ENCODE results near the gene CCNK.

Gene CCNK

DNA sequence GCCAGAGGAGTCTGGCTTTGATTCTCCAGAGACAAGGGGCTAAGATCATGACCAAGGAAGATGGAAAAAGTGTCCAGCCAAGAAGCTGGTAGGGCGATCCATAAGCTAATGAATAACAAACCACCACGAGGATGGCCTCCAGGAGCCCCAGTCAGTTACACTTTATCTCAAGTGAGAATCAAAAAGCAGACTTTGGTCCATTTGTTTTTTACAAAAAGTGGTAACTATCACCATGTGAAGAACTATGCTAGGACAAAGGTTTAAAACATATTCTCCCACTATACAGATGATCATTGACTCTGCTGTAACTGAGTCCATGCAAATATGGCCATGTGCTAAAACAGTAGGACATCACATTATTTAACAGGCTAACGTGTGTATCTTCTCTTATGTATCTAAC, 14.5 kb upstream of the CCNK start:
- no peak for DNase-seq (ENCODE audit: low read depth, low spot score)

DNA sequence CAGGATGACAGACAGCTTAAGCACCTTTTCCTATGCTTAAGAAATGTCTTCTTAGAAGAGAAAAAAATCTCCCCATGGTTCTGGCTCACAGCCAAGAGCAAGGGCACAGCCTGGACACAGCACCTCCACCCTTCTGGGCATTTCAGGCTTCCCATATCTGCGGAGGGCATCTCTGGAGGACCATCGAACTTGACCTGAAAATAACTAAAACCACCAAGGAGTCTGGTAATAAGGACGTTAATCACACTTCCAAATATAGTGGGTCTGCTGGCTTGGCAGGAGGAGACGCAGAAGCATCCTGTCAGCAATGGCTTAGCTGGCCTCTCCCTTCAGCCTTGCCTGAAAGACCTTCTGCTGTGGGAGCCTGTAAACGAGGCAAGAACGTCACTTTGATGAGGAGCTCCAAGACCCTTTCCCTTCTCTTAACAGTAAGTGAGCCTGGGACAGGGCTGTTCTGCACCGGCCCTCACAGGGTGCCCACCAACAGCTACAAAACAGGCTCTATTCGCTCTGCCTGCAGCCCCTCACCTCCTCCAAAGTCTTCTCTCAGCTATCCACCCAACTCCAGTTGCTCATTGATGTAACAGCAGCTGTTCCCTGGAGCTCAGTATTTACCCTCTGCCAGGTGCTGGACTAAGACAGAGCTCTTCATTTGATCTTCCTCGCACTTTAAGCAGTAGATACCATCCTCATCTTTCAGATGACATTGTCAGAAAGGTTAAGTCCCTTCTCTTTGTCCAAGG, 13.7 kb upstream of the CCNK start:
- no peak for DNase-seq (ENCODE audit: low read depth, low spot score)

DNA sequence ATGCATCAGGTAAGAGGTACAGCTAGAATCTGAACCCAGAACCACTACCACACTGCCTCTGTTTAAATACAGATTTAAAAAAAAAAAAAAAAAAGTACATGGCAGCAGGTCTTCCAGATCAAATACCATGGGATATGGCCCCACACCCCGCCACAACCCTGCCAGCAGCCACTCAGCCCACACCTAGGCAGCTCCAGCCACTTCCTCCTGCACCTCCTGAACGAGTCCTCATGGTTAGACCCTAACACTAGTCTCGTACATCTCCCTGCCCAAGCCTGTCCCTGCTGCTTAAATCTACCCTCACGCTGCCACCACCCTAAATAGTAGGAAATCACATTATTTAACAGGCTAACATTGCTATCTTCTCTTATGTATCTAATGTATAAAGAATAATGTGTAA, 13.1 kb upstream of the CCNK start:
- no peak for DNase-seq (ENCODE audit: low read depth, low spot score)

DNA sequence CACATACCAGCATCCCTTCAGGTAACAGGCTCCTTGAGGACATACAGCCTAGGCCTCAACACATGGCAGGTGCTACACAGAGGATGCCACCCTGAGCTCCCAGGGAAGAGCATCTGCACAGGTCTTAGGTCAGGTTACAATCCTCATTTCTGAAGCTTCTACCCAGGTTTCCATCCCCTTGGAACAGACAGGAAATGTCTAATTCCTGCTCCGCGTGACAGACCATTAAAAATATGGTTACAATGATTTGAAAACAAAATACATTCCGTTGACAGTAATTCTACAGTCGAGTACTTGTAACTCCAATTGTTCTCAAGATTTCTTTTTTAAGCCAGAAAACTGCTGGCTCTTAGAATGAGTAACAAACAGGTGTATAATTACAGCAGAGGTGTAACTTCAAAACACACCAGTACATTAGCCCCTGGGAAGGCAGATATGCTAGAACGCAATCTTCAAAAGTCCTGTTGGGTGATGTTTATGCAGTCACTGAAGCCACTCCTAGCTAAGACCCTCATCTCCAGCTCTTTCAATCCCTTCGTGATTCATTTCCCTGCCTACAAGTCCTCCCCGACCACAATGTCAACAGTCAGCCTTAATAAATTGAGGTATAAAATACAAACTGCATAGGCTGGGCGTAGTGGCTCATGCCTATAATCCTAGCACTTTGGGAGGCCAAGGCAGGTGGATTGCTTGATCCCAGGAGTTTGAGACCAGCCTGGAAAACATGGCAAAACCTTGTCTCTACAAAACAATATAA, 12.2 kb upstream of the CCNK start:
- DNase-seq (ENCODE audit: low read depth, low spot score) = no peak

DNA sequence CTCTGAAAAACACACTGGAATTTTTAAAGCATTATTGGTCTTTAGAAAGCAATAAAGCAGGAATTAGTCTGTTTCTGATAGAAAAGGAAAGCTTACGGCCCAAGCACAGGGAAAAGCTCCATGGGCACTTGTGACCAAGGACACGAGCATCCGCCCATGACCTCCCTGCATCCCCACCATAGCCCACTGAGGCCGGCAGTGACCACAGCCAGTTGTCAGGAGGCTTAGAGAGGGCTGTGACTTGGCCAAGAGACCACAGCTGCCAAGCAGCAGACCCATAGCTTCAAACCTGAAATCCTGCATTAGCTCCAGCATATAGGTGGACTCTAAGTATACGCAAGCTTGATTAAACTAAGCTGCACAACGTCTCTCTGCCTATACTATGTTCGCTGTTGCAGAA, 9.5 kb upstream of the CCNK start:
- no peak for DNase-seq (ENCODE audit: low read depth, low spot score)

DNA sequence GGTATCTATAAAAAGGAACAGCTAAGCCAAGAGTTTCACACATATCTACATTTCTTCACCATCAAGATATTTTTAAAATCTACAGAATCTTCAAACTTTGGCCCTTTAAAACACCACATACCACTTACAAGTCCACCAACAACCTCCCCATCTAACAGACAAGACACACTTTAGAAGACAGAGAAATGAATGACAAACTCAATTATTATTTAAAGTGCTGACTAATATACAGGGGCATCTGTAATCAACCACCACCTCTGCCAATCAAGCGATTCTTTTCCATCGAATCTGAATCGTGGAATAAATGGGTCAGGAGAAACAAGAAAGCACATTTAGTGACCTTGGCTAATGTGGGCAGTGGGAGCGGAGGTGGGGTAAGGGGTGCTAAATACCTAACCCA, 8.3 kb upstream of the CCNK start:
- no peak for DNase-seq (ENCODE audit: low read depth, low spot score)

DNA sequence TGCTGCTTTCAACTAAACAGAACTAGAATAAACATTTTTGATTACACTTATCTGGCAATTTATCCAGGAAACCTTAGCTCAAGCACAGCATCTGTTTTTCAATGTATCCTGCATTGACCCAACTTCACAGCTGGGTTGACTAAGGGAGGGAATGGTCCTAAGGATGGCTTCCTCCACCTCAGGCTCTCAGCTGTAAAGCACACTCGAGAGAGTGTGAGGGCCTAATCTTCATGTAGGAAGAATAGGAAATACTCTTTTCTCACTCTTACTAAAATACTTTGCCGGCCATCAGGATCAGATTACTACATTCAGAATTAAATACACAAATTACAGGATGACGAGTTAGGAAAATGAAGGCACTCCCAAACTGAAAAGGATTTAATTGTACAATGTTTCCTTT, 7.8 kb upstream of the CCNK start:
- no peak for DNase-seq (ENCODE audit: low read depth, low spot score)

DNA sequence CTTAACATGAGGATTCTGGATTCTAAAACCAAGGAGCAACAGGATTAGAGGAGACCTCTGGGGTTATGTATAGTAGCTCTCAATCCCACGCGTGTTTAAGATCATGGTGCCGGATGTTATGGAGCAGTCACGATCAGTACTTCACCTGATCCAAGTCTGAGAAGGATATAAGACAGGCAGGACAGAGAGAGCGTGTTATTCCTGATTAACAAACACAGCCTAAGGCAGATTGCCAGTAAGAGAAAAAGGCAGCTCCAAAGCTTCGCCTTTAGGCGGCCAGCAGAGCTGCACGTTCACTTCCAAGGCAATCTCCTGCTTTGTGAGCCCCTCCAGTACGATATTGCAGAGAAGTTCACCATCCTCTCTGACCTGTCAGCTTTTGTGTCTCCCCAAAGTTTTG, 6.0 kb upstream of the CCNK start:
- DNase-seq (ENCODE audit: low read depth, low spot score) = no peak

DNA sequence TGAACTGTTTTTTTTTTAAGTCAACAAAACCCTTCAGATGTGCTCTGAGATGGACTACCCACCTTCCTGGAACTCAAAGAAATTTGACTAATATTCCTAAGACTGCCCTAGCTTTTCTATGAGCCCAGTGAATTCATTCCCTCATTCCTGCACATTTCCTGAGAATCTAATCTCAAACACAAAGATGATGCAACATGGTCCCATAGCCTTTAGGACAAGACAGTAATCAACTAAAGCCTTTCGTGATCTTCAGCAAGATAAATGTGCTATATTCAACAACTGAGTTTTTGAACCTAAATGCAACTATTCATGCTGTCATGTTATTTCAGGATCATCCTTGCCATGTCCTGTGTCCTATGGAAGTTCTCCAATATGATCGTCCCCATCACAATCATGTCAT, 5.5 kb upstream of the CCNK start:
- no peak for DNase-seq (ENCODE audit: low read depth, low spot score)

DNA sequence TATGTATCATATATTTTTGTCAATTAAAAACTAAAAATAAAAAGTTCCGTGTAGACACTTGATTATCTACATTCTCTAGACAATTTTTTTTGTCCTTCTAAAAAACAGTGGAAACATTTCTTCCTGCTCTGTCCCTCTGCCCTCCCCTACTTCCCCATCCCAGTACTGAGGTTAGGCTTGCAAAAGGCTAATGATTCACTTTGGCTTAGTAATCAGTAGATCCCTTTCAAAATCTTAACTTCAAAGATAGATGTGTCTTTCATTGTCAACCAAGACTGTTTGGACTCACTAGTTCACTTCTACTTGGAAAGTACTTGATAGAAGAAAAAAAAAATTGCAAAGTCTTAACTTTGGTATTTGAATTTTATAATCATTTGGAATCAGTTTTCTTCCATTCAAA, 4.3 kb upstream of the CCNK start:
- DNase-seq (ENCODE audit: low read depth, low spot score) = no peak

DNA sequence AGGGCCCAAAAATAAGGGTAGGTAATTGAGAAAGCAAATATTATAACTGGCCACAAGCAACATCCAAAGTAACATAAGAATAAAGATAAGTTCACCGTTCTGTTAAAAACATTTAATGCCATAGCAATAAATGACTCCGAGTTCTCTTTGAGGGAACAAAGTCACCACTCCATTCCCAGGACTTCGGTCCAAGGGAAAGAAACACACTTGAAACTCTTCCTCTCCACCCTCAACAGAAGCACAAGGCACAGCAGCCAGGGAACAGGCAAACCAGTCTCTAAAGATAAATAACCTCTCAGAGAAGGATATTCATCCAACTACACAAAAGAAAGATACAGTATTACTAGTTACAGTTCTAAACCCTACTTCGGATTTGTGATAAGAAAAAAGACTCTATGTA, 3.1 kb upstream of the CCNK start:
- DNase-seq (ENCODE audit: low read depth, low spot score) = no peak

DNA sequence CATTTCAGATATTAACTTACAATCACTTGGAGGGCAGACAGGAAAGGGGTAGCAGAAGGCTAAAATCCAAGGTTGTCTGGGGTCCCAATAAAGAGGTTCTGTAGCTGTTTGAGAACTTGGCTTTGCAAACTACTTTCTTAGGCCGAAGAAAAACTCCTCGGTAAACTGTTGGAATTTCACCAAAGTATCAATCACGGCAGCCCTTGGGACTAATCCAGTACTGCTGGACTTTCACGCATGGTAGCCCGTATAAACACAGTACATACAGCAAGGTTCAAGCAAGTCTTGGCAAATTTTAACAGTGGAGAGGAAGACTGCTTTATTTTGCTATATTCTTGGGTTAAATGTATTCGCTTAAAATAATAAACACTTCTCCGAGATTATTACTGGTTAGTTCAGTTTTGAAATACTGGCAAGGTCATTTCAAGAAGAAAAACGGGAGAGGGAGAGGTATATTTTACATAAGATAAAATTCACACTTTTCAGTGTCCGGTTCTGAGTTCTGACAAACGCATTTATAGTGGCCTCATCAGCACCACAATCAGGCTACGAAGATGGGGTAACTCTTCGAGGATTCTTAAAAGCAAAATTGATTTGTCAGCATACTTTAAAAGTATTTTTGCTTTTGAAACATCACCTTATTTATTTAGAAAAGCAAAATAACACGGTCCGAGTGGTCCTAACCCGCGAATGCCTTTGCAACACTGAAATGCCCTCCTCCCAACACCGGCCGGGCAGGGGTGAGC, 1.9 kb upstream of the CCNK start:
- no peak for DNase-seq (ENCODE audit: low read depth, low spot score)

DNA sequence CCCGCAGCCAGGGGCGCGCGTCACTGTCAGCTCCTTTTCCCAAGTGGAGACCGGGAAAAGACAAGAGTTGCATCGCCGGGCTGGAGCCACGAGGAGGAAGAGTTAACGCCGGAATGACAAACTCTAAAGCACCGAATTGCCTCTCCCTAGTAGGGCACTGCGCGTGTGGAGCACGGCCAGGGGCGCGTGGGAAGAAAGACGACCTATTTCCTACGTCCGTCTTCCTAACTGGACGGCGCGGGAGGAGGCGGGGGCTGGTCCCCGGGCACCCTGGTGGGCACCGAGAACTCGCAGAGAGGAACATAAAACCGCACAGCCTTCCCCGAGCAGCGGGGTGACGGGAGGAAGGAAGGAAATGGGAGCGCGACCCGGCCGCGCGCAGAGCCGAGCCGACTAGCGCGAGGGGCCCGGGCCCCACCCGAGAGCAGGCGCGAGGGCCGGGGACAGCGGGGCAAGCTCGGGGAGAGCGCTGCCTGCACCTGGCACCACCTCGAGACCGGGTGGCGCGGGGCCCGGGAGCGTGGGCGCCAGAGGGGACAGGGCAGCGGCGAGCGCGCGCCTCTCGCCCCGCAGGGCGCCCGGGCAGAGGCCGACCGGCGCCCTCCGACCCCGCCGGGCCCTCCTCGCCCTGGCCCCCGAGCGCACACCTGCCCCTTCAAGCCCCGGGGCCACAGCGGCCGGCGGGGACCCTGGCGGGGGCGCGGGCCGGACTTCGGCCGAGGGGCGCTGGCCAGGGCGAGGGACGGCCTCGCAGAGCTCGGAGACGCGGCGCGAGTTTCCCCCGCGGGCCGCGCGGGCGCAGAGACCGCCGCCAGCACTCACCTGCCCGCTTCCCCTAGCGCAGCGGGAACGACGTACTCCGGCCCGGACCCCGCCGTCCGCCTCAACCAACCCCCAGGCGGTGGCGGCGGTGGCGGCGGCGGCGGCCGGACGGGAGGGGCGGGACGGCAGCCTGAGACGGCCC, 1.0 kb upstream of the CCNK start, which contains the start of gene SETD3:
SETD3 (minus strand) TSS at position 954 of the 964 bp plus-strand sequence. CDS start 15,054 bp downstream, outside the sequence.
- no peak for DNase-seq (ENCODE audit: low read depth, low spot score)

DNA sequence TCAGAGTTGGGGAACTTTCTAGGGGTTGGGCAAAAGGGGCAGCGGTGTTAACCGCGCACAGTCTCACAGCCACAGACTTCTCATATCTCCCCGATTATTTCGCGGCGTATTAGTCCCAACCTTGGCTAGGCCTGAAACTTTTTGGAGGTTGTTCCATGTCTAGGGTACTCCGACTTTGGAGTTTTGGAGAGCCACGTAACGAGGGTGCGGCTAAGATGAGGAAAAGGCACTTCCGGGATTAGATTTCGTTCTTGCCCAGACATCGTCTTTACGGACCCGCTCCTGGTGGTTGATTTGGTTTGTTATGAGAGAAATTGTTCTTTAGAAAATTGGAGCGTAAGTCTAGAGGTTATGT, 513 bp downstream of the CCNK start:
- DNase-seq (ENCODE audit: low read depth, low spot score) = no peak

DNA sequence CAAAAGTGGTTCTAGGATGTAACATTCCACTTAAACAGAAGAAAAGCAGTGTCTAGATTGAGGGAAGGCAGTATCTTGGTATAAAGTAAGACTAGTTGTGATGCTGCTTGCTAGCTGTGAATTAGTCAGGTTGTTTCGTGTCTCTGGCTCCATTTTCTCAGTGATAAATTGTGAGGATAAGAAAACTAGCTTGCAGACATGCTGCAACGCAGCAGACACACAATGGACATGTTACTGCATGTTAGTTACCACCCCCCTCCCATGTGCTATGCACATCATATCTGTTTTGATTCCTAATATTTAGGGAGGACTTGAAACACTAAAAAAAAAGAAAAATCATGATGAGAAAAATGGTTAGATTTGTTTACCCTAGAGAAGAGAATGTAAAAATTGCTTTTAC, 2.9 kb downstream of the CCNK start:
- no peak for DNase-seq (ENCODE audit: low read depth, low spot score)

DNA sequence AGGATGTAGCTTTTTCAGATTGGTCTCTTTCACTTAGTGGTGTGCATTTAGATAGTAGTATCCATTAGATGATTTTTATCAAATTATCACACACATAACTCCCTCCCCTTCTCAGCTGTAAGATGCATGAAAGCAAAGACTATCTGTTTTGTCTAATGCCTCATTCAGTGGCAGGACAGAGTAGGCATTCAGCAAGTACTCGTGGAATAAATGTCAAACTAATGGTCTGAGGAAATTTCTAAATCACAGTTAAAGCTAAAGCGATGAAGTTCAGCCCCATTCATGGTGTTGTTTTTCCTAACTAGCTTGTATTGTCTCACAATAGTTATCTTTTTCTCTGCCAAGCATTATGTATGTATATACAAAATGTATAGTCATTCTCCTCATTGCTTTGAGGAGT, 16.1 kb downstream of the CCNK start:
- no peak for DNase-seq (ENCODE audit: low read depth, low spot score)

DNA sequence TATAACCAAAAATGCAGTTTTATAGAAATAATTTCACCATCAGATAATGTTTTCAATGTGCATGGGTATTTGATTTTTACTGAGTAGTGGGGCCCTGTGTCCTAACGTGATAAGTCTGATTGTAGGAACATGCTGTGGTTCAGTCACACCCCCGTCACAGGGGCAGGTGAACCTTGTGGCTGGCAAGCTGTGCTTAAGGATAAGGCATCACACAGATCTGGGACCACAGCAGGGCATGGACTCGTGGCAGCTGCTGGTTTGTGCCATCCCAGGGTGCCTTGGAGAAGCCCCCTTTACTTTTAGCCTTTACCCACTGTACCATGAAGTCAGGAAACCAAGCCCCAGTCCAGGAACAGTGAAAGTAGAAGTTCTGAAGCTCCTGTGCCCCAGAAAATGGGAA, 16.7 kb downstream of the CCNK start:
- DNase-seq (ENCODE audit: low read depth, low spot score) = no peak

DNA sequence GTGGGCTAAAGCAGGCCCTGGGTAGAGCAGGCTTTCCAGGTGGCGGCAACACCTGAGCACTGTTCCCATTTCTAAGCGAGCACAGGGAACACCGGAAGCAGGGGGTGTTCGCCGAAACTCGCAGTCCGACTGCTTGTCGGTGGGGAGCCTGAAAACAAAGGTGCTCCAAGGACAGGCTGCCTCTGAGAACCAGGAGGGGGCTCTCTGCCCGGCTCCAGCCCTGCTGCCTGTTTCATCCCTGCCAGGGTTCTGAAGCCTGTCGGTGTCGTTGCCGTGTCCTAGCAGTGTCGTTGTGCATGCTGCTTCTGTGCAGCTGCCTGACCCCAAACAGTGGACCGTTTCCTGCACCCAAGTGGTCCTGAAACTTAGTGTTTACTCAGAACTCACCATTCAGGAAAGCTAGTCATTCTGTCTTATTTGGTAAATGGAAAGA, 21.8 kb downstream of the CCNK start:
- DNase-seq (ENCODE audit: low read depth, low spot score) = no peak

DNA sequence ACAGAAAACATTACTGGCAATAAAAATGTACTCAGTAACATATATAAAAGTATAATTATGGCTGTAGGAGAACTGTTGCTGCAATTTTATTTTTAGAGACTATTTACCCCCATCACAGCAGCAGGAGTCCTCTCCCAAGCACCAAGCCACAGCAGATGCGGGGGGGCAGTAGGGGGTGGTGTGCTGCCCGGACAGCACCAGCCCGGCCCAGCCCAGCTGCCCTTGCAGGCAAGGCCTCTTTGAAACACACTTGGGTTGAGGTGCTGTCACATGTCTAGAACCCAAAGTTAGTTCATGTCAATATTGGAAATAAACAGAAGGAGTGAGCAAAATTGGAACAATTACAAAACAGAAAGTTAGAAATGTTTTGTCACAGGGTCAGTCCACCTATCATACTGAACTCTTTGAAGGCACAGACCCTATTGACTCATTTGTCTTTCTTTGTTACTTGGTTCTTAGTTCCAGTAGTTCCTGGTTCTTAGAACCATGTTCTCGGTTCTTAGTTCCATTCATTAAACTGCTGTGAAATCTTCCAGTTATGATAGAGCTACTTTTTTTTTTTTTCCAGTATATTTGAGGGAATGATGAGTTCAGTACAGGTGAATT, 22.7 kb downstream of the CCNK start:
- DNase-seq (ENCODE audit: low read depth, low spot score) = no peak

DNA sequence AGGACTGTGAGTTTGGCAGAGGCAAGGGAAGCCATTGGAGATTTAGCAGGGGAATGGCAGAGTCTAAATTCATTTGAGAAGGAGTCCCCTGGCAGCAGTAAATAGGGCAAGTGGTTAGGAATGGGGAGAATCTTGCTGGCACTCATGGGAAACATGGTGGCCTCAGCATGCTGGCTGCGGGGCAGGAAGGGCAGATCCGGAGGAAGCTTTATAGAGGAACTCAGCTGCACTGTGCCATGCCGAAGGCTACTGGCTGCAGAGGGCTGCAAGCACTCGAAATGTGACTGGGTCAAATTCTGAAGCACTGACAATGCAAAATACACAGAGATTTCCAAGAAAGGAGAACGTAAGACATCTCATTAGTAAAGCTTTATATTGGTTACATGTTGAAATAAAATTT, 23.9 kb downstream of the CCNK start:
- no peak for DNase-seq (ENCODE audit: low read depth, low spot score)

DNA sequence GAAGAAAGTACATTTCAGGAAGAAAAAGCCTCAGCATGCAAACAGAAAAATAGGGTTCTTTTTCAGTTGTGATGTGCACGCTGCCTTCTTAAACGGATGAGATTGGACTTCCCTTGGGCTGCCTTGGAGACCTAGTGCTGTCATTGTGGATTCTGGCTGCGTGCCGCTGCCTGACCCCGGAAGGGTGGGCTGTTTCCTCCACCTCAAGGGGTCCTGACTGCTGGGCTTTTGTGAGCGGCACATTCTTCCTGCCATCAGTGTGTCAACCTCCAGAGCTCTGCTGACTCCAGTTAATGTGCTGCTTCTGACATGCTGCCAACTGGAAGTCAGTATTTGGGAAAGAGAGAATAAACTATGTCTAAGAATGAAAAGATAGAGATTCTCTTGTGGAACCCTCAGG, 25.1 kb downstream of the CCNK start:
- DNase-seq (ENCODE audit: low read depth, low spot score) = no peak

Data from activated naive CD8-positive, alpha-beta T cell treated with anti-CD3 and anti-CD28 coated beads, Interleukin-2, amount 50 U/mL, for 16 hours (primary cell).